Cardiac septum (tissue), 1 donor: ENCODE results near the gene ZNF423. TPM values are rescaled to one million over a fixed set of nuclear protein-coding genes. Genes with fewer than 3 reads are reported as not detected.

Experiments
- DNase-seq: peaks from one replicate; pipeline ENCODE4 v3.0.0-alpha.2; 2020; ENCODE audit warnings: low spot score
- intact Hi-C: fragments of 100-400 bp; cut with DNase I; formaldehyde crosslinking; loops from one replicate; pipeline ENCODE4 v1.14.0; 2022
- total RNA-seq: library from RNA; stranded (reverse); fragmentation: NEBNext Ultra II Directional; extraction: Animal tissue kit (Norgen Biotek cat#: 25700); gene quantifications from one replicate; pipeline ENCODE4 v1.2.1, GENCODE V29; 2021
- donor health status: DM: no; HTN: no; CAD: no.

ZNF423 gene
- total RNA-seq, 1 donor from 2014 or later: 8.6 TPM

DNA sequence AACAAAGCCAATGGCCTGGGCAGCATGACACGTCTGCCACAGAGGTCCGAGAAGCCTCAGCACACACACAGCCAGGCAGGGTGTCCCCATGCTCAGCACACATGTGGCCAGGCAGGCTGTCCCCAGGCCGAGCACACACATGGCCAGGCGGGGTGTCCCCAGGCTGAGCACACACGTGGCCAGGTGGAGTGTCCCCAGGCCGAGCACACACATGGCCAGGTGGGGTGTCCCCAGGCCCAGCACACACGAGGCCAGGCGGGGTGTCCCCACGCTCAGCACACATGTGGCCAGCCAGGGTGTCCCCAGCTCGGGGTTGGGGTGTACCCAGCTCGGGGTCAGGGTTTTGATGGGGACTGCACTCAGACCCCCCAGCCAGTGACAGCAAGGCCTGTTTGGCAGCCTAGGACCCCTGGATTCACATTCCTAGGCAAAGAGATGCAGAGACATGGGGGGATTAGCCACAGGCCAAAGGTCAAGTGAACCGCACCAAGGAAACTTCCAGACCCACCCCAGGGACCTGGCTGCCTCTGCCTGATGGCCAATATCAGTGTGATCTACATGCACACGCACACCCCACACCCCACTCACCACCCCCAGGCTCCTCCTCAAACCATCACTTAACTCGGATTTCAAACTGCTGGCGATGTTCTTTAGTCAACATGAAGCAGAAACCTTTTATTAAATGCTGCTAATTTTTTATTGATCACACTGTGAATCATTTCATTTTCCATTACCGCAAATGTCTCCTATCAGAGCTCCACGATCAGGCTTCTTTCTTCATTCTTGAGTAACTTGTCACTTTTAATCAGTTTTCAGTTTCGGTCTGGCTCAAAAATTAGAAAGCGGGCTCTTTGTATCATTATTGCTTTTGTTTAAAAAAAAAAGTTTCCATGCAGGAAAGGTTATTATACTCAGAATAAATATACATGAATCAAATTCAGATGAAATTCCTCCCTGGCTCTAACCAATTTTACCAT, 111.4 kb downstream of the ZNF423 start:
- intact Hi-C loops: no loop called here
- DNase-seq: no peak

DNA sequence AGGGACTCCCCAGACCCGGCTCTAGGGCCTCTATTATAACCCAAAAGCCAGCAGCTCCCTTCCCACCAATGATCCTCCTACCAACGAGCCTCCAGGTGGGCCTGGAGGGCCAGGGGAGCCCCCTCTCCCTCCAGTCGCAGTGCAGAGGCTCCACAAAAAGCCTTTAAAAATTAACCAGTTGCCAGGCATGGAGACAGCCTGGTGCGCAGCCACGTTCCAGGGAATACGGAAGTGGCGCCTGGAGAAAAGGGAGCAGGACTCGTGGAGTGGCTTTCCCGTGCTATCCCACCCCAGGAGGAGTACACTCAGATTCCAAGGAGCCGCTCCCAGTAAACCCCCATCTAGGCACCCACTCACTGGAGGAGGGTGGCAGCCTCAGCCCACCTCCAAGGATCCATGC, 112.3 kb downstream of the ZNF423 start:
- no peak for DNase-seq
- intact Hi-C loops: no loop called here

DNA sequence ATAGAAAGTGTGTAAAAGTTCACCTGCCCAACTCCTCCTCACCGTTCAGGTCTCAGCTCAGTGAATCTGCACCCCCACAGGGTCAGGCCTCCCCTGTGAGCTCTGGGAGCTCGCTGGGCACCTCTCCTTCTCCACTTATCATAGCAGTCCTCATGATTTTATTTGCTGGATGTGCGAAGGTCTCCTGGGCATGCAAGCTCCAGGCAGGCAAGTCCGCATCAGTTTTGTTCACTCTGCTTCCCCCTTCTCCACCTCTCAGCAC, 112.8 kb downstream of the ZNF423 start:
- DNase-seq: no peak
- intact Hi-C loops: no loop called here

DNA sequence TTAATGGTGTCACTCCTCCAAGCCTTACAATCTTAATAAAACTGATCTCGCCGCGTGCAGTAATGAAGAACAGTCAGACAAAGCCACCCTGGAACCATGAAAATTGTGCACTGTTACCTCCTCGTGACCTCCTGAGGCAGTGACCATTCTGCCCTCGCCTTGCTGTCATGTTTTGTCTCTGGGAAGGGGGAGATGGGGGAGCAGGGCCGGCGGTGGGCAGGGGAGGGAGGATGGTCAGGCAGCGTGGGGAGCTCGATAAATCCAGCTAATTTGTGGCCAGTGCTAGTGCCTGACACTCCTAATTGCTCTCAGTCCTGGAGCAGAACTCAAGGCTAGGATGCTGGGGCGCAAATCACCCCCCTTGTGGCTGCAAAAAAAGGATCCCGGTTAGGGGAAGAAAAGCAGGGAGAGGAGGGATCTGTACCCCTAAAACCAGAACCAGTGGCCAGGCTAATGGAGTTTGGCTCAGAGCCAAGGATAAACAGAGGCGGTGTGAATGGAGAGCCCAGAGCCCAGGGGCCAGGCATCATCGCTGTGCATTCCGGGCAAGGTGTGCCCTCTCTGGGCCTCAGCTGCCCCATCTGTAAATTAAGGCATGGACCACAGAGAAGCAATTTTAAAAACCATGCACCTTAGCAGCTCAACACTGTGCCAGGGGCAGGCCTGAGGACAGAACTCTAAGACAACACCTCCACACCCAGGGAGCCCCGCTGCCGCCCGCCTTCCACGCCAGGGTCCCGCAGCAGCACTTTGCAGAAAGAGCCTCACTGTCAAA, 113.3 kb downstream of the ZNF423 start:
- no peak for DNase-seq
- intact Hi-C loops: no loop called here

DNA sequence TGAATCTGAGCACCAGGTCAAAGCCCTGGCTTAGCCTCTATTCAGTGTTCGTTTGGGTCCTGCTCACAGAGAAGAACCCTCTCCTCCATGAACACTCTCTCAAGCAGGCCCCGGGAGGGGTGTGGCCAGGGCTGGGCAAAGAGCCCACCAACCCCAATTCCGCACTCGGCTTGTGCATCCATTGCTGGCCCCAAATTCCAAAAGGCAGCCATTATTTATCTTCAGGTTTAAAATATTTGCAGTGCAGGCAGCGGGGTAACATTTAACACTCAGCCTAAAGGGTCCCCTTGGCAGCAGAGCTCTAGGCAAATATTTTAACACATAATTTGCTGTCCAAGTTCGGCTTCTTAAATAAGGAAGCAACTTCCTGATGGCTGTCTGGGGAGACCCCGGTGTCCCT, 115.7 kb downstream of the ZNF423 start:
- intact Hi-C loops: no loop called here

DNA sequence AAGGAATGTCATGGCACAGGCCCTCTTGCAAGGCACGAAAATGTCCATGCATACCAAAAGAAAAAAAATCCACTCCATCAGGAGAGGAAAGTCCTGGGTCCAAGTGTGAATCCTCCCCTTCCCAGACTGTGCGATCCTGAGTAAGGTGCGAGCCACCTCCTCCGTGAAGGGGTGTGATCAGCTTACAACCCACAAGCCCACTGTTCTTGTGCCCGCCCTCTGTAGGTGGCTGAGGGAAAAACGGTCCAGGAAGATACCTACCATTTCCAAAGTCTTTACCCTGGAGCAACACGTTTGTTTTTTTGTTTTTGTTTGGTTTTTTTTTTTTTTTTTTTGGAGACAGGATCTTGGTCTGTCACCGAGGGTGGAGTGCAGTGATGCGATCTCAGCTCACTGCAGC, 116.5 kb downstream of the ZNF423 start:
- intact Hi-C loops: no loop called here

More for the DNA sequence above, 115.7 kb downstream of the ZNF423 start:
- DNase-seq: no peak

DNA sequence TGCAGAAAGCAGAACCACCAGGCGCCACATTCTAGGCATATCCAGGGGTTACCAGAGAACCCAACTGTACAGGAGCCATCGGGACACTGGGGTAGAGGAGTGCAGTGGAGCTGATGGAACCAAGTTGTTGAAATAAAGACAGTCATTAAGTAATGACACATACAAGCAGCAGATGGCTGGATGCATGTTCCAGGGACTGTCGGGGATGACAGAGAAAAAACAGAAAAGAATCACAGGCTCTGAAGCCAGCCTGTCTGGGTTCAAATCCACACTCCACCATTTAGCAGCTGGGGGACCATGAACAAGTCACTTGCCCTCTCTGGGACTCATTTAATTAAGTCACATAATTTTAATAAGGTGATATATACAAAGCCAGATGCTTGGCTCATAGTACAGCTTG, 117.1 kb downstream of the ZNF423 start:
- DNase-seq: no peak
- intact Hi-C loops: no loop called here

More for the DNA sequence above, 116.5 kb downstream of the ZNF423 start:
- no peak for DNase-seq

DNA sequence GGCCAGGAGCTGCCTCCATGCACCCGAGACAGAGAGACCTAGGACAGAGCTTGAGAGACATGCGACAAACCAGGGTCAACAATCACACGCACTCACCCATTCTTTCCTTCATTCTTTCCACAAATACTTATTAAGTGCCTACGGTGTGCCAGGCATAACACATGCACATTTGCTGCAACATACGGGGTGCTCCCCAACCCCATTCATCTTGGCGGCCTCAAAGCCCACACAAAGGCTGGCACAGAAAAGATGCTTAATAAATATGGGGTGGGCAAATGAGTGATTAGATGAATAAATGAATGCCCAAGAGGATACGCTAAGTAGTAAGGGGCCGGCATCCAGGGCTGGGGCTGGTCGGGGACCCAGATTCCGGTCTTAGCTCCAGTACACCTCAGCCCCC, 117.9 kb downstream of the ZNF423 start:
- intact Hi-C loops: no loop called here
- DNase-seq: no peak

DNA sequence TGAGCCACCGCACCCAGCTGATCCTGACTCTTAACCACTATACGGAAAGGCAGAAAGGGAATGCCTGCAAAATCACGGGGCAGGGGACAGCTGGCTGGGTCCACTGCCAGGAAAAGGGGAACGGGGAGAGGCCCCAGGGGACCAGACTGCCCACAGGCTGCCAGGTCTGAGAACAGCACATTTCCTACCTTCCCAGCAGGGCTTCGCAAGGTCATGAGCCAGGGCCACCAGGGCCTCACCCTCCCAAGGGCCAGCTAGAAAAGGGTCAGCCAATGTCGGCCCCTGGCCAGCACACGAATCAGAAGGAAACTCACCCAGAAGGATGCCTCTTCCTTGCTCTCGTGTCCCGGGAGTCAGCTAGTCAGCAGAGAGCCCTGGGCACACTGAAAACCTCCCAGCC, 118.4 kb downstream of the ZNF423 start:
- intact Hi-C loops: no loop called here
- DNase-seq: no peak

DNA sequence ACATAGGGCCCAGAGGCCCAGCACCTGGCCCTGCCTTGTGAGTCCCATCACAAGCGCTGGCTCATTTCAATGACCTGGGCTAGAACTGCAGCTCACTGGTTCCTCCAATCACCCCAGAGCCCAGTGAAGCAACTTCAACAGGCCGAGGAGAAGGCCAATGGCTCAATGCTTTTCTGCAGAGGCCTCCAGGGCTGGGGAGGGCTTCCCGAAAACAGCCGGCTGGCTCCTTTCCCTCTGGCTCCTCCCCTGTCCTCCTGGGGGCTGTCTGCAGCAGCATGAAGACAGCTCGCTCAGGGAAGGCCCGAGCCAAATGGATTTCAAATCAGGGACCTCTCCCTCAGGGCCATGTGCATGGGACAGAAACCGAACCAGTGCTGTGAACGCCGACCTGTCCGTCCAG, 121.6 kb downstream of the ZNF423 start:
- intact Hi-C loops: no loop called here
- no peak for DNase-seq

DNA sequence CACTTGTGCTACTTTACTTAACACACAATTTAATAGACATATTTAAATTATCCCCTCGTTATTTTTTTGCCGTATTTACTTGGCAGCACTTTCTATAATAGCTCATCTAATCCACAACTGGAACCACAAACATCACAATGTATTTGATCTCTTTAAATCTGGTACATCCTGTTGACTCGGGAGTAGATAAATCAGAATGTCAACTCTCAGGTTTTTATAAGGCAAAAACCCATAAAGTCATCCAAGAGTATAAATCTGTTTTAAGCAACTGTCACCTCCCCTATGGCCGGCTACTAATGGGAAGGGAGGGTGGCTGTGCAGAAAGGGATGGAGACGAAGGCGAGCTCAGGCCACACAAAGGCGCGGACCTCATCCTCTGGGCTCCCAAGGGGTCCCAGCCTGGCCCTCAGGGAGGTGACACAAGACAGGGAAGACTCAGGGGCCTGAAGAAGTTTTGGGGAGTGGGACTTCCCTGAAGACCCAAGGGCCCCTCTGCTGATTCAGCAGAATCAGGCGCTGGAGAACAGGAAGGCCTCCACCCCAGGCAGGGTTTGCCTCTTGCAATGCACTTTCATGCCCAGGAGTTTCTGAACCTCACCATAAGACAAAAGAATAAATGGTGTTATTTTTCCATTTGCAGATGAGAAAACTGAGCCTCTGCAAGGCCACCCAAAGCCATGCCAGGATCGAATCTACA, 122.5 kb downstream of the ZNF423 start:
- intact Hi-C loops: no loop called here
- no peak for DNase-seq

DNA sequence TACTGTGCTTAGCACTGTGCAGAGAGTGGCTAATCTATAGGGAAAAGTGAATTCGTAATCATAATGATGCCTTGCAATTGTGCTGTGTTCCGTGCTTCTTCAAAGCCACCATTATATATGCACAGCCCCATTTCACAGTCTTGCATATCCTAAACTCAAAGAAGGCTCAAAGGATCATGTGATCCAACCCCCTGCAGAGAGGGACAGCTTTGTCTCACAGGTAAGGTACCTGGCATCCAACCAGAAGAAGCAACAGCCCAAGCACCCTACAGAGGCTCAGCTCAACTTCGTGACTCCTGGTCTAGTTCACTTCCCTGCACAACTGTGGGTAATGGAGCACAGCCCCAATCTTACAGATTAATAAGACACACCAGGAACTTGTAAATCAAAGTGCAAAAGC, 124.0 kb downstream of the ZNF423 start:
- no peak for DNase-seq
- intact Hi-C loops: no loop called here

DNA sequence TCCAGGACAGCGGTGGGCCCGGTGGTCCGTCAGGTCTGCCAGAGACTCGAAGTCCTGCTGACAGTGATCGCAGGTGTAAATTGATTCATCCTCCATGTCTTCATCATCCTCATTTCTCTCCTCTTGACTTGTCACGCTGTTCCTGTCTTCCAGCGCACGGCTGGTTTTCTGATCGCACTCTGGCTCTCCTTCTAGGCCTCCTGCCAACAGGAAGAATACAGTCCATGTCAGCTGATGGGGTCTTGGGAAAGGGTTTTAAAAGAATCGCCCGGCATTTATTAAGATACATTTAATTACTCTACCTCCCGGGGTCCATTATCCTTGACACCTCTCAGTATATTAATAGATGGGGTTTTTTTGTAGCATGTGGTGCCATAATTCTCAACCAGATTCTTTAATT, 125.1 kb downstream of the ZNF423 start:
- intact Hi-C loops: no loop called here
- DNase-seq: no peak

DNA sequence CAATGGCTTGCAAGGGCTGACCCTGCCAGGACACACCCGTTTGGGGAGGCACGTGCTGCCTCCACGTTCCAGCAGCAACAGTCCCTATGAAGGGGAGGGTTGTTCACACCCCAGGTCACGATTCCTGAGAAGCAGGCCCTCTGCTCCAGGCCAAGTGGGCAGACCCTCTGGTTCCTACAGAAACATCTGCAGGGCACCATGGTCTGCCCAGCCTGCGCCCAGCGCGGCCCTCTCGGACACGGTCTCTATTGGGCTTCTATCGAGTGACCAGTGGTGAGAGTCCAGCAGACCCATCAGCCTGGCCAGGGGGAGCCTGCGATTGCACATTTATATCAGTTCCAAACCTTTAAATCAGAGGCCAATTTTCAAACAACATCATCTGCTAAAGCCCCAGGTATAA, 128.3 kb downstream of the ZNF423 start:
- intact Hi-C loops: no loop called here
- no peak for DNase-seq

DNA sequence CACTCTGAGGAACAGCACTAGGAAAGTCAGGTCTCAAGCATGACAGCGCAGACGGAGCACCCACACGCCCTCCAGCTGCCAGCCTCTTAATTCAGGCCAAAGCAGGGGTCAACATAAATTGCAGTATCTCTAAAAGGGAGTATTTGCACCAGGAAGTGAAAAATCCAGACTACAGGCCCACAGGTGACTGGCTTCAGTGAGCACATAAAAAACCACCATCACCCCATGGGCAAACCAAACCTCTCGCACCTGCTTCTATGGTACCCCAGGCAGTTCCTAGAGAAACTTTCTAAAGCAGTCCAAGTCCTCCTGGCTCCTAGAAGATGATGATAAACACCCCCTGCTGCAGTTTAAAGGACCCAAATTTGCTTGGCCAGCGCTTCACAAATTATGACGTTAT, 129.8 kb downstream of the ZNF423 start:
- no peak for DNase-seq
- intact Hi-C loops: no loop called here

DNA sequence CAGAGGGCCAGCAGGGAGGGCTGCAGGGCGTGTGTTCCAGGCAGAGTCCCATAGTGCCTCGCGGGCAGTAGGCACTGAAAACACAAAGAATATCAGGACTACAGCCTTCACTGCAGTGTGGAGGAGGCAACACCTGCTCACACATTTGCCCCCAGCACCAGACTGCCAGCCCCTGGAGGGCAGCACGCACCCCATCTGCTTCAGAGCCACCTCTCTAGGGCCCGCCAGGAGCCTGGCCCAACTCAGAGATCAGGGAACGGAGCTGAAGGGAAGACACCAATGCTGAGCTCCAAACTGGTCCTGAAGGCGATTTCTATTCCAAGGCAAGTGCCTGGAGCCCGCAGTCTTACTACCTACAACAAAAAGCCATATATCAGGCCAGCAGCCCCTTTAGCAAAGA, 130.3 kb downstream of the ZNF423 start:
- no peak for DNase-seq

DNA sequence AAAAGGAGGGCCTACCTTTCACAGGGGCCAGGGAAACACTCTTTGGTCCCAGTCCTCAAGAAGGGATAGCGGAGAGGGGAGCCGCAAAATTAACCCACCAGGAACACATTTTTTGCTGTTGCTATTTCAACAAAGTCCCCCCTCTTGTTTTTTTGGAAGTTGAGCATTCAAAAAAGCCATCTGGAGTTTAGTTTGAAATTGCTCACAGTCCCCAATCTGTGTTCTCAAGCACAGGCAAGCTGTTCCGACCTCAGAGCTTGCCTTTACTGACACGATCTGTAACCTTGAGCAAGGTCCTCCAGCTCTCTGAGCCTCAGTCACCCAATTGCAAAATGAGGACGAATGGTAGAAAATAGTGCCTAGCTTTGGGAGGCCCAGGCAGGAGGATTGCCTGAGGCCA, 131.1 kb downstream of the ZNF423 start:
- DNase-seq: no peak
- intact Hi-C loops: no loop called here

More for the DNA sequence above, 130.3 kb downstream of the ZNF423 start:
- intact Hi-C loops: no loop called here

DNA sequence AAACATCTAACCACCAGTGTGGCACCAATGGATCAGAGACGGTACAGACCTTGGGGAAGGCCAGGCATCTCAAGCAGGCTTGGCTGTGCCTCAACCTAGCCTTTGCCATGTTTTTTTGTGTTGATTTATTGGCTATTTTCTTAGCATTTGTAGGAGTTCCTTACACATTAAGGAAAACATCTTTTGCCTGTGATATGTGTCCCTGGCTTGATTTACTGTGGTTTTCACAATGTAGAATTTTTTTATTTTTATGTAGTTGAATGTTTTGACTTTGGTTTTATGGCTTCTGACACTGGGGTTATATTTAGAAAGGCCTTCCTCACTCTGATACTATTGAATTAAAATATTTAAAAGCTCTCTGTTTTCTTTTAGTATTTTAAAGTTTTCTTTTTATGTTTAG, 132.6 kb downstream of the ZNF423 start:
- intact Hi-C loops: no loop called here
- no peak for DNase-seq

DNA sequence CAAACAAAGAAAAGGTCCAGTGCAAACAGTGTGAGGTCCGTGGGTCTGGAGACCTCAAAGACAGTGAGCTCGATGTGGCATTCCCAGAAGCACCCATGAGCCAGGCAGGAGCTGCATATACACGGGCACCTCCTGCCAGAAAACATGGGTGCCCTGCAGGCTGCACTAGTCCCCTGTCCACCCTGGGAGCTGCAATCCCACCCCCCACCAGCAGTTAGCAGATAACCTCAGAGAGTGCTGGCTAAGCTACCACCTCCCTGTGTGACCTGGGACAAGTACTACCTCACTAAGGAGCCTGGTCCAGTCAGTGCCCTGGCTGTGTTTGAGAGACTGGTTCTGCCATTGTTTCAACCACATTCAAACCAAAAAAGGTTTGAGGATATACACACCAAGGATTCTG, 135.7 kb downstream of the ZNF423 start:
- intact Hi-C loops: no loop called here
- no peak for DNase-seq

DNA sequence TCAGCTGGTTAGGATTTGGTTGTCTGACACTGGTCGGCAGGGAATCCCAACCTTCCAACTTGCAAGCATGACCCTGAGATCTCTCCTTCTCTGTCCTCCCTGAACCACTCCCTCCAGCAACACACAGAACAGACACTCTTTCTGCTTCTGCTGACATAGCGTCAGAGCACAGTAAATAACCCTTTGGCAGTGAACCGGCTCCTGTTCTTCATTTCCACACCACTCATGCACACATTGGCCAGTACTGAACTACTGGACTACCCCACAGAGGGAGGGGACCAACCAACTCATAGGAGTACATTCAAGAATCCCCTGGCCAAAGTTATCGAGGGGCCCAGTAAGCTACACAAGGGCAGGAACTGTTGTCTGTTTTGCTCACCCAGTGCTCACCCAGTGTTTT, 138.2 kb downstream of the ZNF423 start:
- DNase-seq: no peak
- intact Hi-C loops: no loop called here
